ENCODE measurements around the gene SLC26A4.

SLC26A4 gene

DNA sequence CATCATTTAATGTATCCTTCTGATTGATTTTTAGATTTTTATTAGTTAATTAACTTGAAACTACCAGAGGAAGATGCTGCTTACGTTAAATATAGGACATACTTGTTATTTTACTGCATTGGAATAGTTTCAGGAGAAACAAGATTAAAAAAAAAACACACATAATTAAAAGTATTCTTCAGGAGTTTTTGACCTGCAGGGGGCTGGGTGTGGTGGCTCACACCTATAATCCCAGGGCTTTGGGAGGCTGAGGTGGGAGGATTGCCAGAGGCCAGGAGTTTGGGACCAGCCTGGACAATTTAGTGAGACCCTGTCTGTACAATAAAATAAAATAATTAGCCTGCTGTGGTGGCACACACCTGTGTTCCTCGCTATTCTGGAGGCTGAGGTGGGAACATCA, 94.0 kb downstream of the SLC26A4 start:
- DNase-seq (ENCODE audit: low spot score): no peak

DNA sequence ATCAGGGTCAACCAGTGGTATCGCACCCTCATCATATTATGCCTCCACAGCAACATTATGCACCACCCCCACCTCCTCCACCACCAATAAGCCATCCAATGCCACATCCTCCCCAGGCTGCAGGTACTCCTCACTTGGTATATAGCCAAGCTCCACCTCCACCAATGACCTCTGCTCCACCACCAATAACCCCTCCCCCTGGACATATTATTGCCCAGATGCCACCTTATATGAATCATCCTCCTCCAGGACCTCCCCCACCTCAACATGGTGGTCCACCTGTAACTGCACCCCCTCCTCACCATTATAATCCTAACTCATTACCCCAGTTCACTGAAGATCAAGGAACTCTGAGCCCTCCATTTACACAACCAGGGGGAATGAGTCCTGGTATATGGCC, 98.0 kb downstream of the SLC26A4 start:
- DNase-seq (ENCODE audit: low spot score): no peak

DNA sequence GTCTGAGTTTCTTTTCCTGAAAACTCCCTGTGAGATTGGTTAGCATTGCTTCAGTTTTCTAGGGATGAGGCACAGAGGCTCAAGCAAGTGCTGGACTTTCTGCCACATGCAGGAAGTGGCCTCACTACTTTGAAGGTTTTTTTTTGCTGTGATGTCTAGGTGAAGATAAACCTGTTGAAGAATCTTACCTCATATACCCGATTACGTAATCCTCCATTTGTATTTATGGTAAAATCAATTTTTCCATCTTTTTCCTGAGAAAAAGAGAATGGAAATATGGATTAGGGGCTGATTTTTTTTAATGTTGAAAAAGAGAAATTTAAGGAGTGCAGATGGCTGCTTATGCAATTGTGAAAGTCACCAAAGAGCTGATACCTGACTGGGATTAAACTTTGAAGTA, 106.8 kb downstream of the SLC26A4 start:
- DNase-seq (ENCODE audit: low spot score): no peak
